ENCODE measurements around the gene TMEM178B.

GRCh38 chr7:141191277-141191676, 117.4 kb downstream of the TMEM178B start:
- TF ChIP-seq CTCF (IDR thresholded peaks at IDR 0.05; ENCODE audit: insufficient read depth, low read length) (no peak), POLR2AphosphoS5 (IDR thresholded peaks at IDR 0.05; ENCODE audit: low read depth) (no peak), SPI1 (IDR thresholded peaks at IDR 0.05; ENCODE audit: borderline replicate concordance, low read depth) (no peak)
- TF ChIP-seq, protein P1, sequence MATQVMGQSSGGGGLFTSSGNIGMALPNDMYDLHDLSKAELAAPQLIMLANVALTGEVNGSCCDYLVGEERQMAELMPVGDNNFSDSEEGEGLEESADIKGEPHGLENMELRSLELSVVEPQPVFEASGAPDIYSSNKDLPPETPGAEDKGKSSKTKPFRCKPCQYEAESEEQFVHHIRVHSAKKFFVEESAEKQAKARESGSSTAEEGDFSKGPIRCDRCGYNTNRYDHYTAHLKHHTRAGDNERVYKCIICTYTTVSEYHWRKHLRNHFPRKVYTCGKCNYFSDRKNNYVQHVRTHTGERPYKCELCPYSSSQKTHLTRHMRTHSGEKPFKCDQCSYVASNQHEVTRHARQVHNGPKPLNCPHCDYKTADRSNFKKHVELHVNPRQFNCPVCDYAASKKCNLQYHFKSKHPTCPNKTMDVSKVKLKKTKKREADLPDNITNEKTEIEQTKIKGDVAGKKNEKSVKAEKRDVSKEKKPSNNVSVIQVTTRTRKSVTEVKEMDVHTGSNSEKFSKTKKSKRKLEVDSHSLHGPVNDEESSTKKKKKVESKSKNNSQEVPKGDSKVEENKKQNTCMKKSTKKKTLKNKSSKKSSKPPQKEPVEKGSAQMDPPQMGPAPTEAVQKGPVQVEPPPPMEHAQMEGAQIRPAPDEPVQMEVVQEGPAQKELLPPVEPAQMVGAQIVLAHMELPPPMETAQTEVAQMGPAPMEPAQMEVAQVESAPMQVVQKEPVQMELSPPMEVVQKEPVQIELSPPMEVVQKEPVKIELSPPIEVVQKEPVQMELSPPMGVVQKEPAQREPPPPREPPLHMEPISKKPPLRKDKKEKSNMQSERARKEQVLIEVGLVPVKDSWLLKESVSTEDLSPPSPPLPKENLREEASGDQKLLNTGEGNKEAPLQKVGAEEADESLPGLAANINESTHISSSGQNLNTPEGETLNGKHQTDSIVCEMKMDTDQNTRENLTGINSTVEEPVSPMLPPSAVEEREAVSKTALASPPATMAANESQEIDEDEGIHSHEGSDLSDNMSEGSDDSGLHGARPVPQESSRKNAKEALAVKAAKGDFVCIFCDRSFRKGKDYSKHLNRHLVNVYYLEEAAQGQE (IDR thresholded peaks at IDR 0.05; ENCODE audit: insufficient replicate concordance, low read depth), result no peak
